ENCODE results near the gene PTPRK. TPM values are rescaled to one million over a fixed set of nuclear protein-coding genes. Genes with fewer than 3 reads are reported as not detected.

Gene PTPRK
- total RNA-seq, 1 donor from 2014 or later, result 124 TPM

- no peak for DNase-seq (ENCODE audit: low read depth)
These were observed 598.4 kb downstream of the PTPRK start for GRCh38 chr6:127921982-127922381.

GRCh38 chr6:127920804-127921203, 599.6 kb downstream of the PTPRK start:
- no peak for DNase-seq (ENCODE audit: low read depth)

Data from renal cortical epithelial cell (primary cell).